Diencephalon (tissue), 1 donor: ENCODE measurements around the gene SERPINE3. TPM values are rescaled to one million over a fixed set of nuclear protein-coding genes. Genes with fewer than 3 reads are reported as not detected.

Source experiments
- small RNA-seq: library from RNA; depleted of rRNA; stranded (forward); fragments of <200 nt; gene quantifications from one replicate; pipeline ENCODE3, GENCODE V24; 2014
- total RNA-seq: library from RNA; depleted of rRNA; stranded (reverse); fragments of >200 nt; gene quantifications from one replicate; pipeline ENCODE4 v1.2.3, GENCODE V29; 2014

SERPINE3 gene
- 0.23 TPM for total RNA-seq

DNA sequence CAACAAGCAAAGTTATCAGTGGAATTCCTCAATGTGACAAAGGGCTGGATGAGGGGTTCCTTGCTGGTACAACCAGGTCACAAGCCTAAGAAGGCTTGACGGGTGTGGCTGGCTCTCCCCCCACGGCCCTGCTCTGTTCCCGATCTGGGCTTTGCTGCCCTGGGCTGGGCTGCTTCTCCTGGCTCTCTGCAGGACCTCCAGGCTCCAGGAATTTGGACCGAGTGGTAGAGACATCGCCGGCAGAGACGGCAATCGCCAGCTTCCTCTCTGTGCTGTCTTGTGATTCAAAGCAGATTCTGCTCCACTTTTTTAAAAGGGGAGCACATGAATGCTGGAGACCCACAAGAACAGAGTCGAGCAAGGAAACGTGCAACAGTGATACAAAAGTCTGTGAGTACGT is at the start of gene SERPINE3:
TSS of gene SERPINE3 (plus strand) at position 338 of the 400 bp plus-strand sequence. CDS start 1,401 bp downstream, outside the sequence.

Small RNA genes within 50 kb of the gene (small RNA-seq; reads per million reads assigned to genes)
- gene MIR5693 = not detected

Other genes starting within 250 kb of the SERPINE3 start
- 0.23 TPM for gene C13orf42, start 228.4 kb upstream of the SERPINE3 start, total RNA-seq
- gene FAM124A, start 117.3 kb upstream of the SERPINE3 start, total RNA-seq = 6.5 TPM
- 49.8 TPM for gene INTS6, start 113.3 kb downstream of the SERPINE3 start, total RNA-seq
- gene WDFY2, start 244.8 kb downstream of the SERPINE3 start, total RNA-seq = 9.0 TPM